ENCODE data around the gene MEIOSIN. TPM values are rescaled to one million over a fixed set of nuclear protein-coding genes. Genes with fewer than 3 reads are reported as not detected.

Gene MEIOSIN
- total RNA-seq, 1 donor from 2014 or later, result not detected

- H3K27ac Mint-ChIP-seq (ENCODE audit: unreplicated experiment), result no peak overlapping the region
- DNase-seq (ENCODE audit: low spot score), result no peak
- H3K4me1 Mint-ChIP-seq (ENCODE audit: low read depth), result no peaks in the 10 kb centered on the region
- no peaks in the 10 kb centered on the region for H3K27me3 Mint-ChIP-seq (ENCODE audit: low read depth)
- no peaks in the 10 kb centered on the region for H3K9me3 Mint-ChIP-seq (ENCODE audit: low read depth)
- TF ChIP-seq, protein P1, sequence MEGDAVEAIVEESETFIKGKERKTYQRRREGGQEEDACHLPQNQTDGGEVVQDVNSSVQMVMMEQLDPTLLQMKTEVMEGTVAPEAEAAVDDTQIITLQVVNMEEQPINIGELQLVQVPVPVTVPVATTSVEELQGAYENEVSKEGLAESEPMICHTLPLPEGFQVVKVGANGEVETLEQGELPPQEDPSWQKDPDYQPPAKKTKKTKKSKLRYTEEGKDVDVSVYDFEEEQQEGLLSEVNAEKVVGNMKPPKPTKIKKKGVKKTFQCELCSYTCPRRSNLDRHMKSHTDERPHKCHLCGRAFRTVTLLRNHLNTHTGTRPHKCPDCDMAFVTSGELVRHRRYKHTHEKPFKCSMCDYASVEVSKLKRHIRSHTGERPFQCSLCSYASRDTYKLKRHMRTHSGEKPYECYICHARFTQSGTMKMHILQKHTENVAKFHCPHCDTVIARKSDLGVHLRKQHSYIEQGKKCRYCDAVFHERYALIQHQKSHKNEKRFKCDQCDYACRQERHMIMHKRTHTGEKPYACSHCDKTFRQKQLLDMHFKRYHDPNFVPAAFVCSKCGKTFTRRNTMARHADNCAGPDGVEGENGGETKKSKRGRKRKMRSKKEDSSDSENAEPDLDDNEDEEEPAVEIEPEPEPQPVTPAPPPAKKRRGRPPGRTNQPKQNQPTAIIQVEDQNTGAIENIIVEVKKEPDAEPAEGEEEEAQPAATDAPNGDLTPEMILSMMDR (IDR thresholded peaks at IDR 0.05), result no peak
- no peaks in the 10 kb centered on the region for H3K36me3 Mint-ChIP-seq (ENCODE audit: low read depth)
- no peak overlapping the region for H3K4me3 Mint-ChIP-seq (ENCODE audit: unreplicated experiment)
Measured at GRCh38 chr19:45758921-45759320, 25.7 kb downstream of the MEIOSIN start.

- DNase-seq (ENCODE audit: low spot score), result no peak
- TF ChIP-seq, protein P1 (IDR thresholded peaks at IDR 0.05), result no peak
- Mint-ChIP-seq H3K36me3 (ENCODE audit: low read depth) (no peaks in the 10 kb centered on the region), H3K9me3 (ENCODE audit: low read depth) (no peaks in the 10 kb centered on the region), H3K4me1 (ENCODE audit: low read depth) (peaks cover 18% of the 10 kb centered on the region), H3K27ac (ENCODE audit: unreplicated experiment) (no peak overlapping the region), H3K4me3 (ENCODE audit: unreplicated experiment) (no peak overlapping the region), H3K27me3 (ENCODE audit: low read depth) (no peaks in the 10 kb centered on the region)
Measured at GRCh38 chr19:45761714-45762113, 28.5 kb downstream of the MEIOSIN start.

DNA sequence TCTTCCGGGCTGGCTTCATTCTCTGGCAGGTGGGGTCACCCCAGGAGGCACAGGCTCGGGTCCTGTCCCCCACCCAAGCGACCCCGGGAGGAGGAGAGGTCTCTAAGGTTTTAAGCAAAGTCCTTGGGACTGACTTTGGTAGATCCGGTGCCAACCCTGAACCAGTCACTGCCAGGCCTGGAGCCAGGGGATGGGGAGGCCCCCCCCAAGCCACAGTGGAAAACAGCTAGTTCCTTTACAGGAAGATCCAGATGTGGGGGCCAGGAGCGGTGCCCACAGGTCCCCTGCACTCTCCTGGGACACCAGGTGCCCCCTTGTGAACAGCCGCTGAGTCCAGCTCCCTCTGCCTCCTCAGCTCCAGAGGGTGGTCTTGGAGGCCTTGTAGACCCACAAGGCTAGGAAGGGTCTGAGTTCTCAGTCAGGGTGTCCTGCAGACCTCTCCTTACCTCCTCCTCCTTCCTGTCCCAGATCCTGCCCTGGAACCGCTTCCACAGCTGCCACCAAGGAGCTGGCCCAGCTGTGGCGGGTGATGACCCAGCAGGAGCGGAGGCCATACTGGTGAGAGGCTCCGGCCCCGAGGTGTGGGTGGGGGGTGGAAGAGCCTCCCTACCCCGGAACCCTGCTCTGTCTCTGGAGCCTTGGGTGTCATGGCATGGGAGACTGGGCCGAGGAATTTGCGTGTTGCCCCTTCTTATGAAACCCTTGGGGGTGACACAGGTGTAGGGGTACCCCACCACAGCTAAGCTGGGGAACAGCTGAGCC is 29.8 kb downstream of the MEIOSIN start:
- Mint-ChIP-seq H3K4me3 (ENCODE audit: unreplicated experiment) (no peak overlapping the region), H3K36me3 (ENCODE audit: low read depth) (no peaks in the 10 kb centered on the region), H3K27me3 (ENCODE audit: low read depth) (no peaks in the 10 kb centered on the region), H3K9me3 (ENCODE audit: low read depth) (no peaks in the 10 kb centered on the region), H3K4me1 (ENCODE audit: low read depth) (peaks cover 18% of the 10 kb centered on the region), H3K27ac (ENCODE audit: unreplicated experiment) (no peak overlapping the region)
- DNase-seq (ENCODE audit: low spot score), result no peak
- TF ChIP-seq, protein P1 (IDR thresholded peaks at IDR 0.05), result no peak

GRCh38 chr19:45763691-45764294 is 30.6 kb downstream of the MEIOSIN start:
- Mint-ChIP-seq H3K4me1 (ENCODE audit: low read depth) (peaks cover 18% of the 10 kb centered on the region), H3K27ac (ENCODE audit: unreplicated experiment) (no peak overlapping the region), H3K27me3 (ENCODE audit: low read depth) (no peaks in the 10 kb centered on the region), H3K36me3 (ENCODE audit: low read depth) (no peaks in the 10 kb centered on the region), H3K9me3 (ENCODE audit: low read depth) (no peaks in the 10 kb centered on the region), H3K4me3 (ENCODE audit: unreplicated experiment) (no peak overlapping the region)
- DNase-seq (ENCODE audit: low spot score), result no peak
- TF ChIP-seq, protein P1 (IDR thresholded peaks at IDR 0.05), result no peak

DNA sequence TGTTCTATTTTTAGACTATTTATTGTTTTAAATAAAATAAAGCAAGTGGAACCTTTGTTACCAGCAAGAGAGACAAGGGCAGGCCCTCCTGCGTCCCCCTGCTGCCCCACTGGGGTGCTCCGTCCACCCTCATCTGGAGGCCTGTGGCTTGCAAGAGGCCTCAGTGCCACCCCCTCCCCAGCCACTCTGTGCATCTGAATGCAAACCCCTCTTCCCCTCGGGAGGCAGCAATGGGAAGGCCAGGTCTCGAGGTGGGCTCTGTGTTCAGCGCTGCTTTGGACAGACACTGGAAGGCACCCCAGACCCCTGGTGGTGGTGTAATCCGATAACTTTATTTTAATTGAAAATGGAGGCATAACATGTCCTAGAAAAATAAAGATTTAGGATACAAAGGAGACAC is 31.2 kb downstream of the MEIOSIN start:
- Mint-ChIP-seq H3K27me3 (ENCODE audit: low read depth) (no peaks in the 10 kb centered on the region), H3K4me3 (ENCODE audit: unreplicated experiment) (peak overlapping the region; percentile 51), H3K4me1 (ENCODE audit: low read depth) (peaks cover 18% of the 10 kb centered on the region), H3K9me3 (ENCODE audit: low read depth) (no peaks in the 10 kb centered on the region), H3K27ac (ENCODE audit: unreplicated experiment) (peak overlapping the region; percentile 59), H3K36me3 (ENCODE audit: low read depth) (no peaks in the 10 kb centered on the region)
- DNase-seq (ENCODE audit: low spot score), result no peak
- TF ChIP-seq, protein P1 (IDR thresholded peaks at IDR 0.05), result no peak

All from chondrocyte (in vitro differentiated cells).